GM15510 (cell line): ENCODE measurements around the gene RASGRF2.

Experiments
- POLR2A ChIP-seq: IDR thresholded peaks from 3 replicates; pipeline ENCODE4 v1.6.1; 2011; ENCODE audit warnings: borderline replicate concordance; ENCODE audit not compliant: insufficient read length; ENCODE audit errors: extremely low read depth

RASGRF2 gene

DNA sequence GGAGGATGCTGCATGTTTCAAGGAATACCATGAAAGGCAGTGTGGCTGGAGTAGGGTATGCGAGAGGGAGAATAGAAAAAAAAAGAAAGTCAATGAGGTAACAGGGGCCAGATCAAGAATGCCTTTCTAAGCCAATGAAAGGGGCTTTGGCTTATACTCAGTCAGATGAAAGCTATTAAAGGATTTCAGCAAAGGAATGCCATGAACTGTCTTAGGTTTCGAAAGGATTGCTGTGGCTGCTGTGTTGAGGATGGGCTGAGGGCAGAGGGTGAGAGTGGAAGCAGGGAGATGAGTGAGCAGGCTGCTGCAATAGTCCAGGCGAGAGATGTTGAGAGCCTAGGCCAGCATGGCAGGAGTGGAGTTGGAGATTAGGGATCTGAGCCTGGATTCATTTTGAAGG is 137.6 kb downstream of the RASGRF2 start:
- TF ChIP-seq POLR2A, result no peak

DNA sequence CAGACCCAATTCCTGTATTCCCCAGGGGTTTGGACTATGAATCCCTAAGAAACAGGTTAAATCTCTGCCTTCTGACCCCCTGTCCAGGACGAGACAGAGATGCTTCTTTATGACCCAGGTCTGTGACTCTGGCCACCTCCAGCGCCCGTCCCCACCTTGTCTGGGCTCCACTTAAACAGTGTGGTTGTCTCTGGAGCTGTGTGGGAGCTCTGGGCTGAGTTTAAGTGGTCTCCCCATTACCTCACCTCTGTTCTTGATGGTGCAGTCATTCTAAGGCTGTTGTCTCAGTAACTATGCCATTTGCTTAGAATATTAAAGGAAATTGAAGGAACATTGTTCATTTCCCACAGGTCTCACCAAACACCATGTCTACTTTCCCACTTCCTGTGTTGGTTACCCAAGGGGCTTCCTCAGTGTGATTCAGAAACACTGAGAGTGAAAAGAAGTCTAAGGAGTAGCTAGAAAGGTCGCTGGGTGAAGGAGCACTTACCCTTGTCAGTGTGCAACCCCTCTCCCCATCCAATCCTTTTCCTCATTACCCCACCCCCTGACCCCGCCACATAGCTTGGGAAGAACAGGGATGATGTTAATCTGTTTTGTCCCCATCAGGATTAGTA is 145.2 kb downstream of the RASGRF2 start:
- no peak for TF ChIP-seq POLR2A

DNA sequence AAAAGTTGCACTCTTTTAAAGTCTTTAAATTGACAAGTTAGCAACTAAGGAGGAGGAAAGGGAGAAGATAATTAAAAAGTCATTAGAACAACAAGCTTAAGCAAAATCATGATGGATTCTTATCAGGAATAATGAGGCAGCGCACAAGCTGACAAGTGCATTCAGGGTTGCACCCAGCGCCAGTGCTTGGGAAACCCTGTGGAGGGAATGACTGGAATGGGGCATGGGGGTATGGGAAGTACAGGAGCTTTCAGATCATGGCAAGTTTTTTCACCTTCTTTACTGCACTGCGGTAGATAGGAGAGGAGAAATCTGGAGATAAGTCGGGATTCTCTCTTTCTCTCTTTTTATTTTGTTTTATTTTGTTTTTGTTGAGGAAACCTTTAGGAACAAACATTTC is 155.1 kb downstream of the RASGRF2 start:
- no peak for TF ChIP-seq POLR2A

DNA sequence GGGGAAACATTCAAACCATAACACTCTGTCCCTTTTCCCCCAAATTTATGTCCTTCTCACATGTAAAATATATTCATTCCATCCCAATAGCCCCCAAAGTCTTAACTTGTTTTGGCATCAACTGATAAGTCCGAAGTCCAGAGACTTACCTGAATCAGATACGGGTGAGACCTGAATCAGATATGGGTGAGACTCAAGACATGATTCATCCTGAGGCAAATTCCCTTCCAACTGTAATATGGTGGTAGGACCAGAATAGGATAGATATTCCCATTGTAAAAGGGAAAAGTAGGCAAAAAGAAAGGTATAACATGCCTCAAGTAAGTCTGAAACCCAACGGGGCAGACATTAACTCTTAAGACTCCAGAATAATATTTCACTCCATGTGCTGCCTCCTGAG is 157.4 kb downstream of the RASGRF2 start:
- TF ChIP-seq POLR2A, result no peak

DNA sequence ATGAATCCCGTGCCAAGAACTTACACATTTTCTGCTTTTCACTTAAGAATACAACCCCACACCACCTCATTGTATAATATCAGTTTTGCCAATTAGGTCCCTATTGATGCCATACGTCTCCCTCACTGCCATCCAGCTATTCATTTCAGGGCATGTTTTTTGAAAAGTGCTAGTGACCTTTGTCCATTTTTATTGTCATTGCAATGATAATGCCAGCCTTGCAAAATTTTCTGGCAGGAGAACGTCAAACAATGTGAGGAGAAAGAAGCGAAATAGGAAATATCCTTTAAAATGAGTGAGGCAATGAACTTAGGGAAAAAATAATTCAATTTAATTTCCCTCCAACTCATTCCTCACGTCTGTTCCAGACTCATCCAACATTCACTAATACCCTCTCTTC is 161.1 kb downstream of the RASGRF2 start:
- TF ChIP-seq POLR2A, result no peak

DNA sequence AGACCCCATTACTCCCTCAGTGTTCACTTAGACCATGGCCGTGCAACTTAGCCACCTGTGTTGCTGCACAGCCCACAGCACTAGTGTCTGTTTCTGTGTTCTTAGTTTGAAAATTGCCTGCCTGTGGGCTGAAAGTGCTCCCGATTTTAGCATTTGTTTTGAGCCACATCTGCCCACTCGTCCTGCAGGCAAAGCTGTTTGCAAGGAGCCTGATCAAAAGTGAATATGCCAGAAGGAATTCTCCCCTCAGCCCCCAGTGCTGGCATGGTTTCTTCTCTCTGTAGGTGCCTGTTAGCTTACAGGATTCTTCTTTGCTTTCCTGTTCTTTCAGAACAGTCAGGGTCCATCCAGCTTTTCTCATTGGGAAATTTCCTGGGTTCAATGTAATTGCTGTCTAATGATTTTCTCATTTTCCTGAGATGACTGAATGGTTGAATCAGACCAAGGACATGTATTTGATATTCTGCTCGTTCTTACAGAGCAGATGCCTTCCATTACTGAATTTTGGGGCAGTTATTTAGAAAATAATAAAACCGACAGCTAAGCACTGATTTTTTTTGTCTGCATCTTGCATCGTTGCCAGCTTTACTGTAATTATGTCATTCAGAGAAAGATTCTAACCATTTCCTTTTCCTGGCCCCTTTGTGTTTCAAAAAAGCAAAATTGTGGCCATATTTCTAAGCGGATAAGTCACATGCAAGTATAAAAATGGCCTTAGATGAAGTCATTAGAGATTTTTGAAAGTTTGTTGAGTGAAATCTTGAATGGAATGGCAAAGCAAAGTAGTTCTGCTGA is 161.9 kb downstream of the RASGRF2 start:
- TF ChIP-seq POLR2A, result no peak

DNA sequence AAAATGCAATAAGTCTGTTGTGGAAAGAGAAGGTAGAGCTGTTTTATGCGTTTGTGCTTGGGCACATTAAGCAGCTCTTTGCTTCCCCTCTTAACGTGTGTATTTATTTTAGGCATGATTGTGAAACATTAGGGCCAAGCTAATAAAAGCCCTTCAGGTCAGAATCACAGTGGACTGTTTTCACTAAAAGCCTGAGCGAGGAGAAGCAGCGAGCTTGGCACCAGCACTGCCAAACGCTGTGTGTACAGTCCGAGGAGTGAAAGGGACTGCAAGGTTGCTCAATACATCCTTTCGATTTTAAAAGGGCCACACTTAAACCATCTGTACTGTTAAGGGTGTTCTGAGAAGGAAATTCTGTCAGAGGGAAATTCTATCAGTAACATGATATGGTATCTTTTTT is 165.8 kb downstream of the RASGRF2 start:
- TF ChIP-seq POLR2A, result no peak

DNA sequence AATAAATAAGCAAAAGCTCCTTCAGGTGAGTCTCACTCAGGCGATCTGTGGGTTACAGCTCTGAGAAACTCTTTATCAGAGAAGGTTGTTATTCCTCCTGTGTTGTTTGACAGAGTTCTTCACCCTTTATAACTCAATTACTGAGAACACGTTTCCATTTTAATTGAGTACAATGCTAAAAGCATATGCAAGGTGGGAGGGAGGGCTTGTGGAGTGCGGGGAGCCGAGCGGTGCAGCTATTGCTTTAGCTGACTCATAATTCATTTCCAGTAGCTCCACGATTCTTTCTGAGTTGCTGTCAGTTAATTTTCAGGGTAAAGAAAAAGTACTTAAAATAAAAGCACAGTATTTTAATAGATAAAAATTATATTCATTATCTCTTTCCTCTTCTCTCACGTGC is 168.3 kb downstream of the RASGRF2 start:
- no peak for TF ChIP-seq POLR2A

DNA sequence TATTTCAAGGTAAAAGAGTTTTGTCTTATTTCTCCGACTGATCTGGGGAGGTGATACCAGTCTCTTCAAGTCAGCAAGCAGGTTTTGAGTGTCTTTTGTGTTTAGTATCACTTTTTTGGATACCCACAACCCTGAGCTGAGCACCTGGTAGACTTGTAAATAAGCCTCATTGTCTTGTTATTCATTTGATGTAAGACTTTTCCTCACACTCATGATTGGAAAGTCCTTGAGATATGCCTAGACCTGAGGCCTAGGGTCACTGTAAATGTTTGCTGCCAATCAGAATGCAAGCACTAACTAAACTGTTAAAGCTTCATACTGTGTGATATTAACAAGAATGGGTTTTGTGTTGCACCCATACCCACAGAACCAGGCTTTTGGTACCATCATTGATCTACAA is 172.2 kb downstream of the RASGRF2 start:
- TF ChIP-seq POLR2A, result no peak

DNA sequence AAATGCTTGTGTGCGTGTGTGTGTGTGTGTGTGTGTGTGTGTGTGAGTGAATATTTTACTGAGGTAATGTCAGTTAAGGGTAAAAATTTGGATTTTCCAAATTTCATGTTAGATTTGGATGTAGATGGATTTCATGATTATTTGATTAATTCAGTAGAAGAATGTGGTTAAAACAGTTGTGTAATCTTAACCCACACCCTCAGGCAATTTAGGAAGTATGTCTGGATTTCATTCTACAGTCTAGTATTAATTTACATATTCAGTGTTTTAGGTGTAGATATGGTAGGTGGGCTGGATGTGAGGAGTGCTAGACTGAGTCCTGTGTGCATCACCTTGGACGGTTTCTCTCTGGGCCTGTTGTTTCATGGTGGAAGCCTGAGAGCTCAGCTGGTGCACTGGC is 173.9 kb downstream of the RASGRF2 start:
- no peak for TF ChIP-seq POLR2A

DNA sequence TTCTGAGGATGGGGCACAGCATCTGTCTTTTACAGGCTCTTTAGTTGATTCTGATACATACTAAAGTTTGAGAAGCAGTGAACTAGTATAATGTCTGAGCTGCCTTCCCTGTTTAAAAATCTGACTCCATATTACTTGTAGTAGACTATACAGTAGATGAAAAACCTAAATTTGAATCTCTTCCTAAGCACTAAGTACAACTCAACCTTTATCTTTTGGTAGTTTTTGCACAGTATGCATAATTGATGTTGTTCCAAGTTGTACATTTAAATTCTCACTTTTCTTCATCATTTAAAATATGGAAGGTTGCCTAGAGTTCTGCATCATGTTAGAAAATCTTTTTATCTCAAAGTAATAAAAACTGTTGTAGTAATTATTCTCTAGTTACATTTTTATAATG is 174.4 kb downstream of the RASGRF2 start:
- no peak for TF ChIP-seq POLR2A

DNA sequence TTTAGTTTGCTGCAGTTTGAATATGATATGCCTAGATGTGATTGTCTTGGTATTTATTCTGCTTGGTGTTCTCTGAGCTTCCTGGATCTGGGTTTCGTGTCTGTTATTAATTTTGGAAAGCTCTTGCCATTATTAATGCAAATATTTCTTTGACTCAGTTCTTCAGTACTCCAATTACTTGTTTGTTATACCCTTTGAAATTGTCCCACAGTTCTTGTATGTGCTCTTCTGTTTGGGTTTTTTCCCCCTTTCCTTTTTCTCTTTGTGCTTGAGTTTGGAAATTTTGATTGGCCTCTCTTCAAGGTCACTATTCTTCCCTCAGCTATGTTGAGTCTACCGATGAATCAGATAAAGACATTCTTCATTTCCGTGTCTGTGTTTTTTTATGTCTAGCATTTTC is 176.4 kb downstream of the RASGRF2 start:
- no peak for TF ChIP-seq POLR2A

DNA sequence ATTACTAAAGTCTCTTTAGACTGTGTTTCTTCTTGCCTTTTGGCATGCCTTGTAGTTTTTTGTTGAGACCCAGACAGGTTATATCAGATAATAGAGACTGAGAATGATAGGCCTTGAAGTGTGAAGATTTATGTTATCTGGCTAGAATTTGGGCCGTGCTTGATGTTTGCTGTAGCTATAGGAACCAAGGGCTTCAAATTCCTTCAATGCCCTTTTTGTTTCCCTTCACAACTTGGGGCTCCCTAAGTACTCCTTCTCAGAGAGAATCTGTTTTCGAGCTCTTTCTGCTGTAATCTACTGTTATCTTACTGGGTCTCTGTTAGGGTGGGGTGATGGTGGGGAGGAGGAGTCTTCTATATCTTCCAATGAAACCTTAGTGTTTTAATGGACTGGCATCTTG is 177.7 kb downstream of the RASGRF2 start:
- no peak for TF ChIP-seq POLR2A

DNA sequence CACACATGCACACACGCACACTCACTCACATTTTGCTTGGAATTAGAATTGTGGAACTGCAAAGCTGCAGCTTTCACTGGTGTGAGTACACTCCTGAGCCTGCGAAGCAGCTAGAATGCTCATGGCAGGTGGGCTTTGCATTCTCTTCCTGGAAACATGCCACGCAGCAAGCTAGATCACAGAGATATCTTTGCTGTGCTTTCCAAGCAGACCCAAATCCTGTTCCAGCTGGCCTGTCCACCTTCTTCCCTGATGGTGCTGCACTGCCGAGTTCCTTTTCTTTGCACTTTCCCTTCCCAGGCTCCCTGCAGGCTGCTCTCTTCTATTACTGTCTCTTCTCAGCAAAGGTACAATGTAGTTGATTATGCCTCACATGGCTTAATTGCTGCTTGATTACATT is 180.3 kb downstream of the RASGRF2 start:
- TF ChIP-seq POLR2A, result no peak

DNA sequence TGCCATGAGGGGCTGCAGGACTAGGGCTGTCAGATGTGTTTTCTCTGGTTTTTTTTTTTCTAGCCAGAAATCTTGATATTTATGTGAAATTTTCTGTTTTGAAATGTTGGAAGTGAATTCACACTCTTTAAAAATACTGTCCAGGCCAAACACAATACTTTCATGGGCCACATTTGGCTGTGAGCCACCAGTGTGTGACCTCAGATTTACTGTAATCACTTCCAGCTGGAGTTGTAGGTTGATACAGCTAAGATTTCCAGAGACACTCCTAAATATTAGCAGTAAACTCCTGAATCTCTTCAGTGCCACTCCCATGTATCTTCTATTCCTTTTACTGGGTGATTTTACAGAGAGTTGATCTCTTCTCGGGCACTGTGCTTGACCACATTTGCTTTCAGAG is 180.8 kb downstream of the RASGRF2 start:
- TF ChIP-seq POLR2A, result no peak

DNA sequence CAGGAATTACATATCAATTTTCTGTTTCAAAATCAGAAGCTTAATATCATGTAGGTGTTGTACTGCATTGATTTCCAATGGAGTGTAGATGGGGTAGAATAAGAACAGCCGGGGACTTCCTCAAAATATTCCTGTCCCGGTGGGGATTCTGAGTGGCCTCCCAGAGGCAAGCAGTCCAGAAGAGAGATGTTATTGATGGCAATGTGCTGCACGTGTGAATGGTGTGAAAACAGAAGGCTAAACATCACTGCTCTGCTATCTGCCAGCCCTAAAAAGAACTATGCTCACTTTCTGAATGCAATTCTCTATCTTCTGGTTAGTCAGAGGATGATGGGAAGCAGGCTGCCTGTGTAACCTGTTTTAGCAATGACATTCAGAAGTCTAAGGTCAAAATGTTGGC is 181.9 kb downstream of the RASGRF2 start:
- no peak for TF ChIP-seq POLR2A
